ENCODE results near the gene BMP4.

- TF ChIP-seq, protein P1, sequence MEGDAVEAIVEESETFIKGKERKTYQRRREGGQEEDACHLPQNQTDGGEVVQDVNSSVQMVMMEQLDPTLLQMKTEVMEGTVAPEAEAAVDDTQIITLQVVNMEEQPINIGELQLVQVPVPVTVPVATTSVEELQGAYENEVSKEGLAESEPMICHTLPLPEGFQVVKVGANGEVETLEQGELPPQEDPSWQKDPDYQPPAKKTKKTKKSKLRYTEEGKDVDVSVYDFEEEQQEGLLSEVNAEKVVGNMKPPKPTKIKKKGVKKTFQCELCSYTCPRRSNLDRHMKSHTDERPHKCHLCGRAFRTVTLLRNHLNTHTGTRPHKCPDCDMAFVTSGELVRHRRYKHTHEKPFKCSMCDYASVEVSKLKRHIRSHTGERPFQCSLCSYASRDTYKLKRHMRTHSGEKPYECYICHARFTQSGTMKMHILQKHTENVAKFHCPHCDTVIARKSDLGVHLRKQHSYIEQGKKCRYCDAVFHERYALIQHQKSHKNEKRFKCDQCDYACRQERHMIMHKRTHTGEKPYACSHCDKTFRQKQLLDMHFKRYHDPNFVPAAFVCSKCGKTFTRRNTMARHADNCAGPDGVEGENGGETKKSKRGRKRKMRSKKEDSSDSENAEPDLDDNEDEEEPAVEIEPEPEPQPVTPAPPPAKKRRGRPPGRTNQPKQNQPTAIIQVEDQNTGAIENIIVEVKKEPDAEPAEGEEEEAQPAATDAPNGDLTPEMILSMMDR (IDR thresholded peaks at IDR 0.05 in 8 of 11, conservative IDR thresholded peaks at IDR 0.05 in 3 of 11): no peak
- no peak for TF ChIP-seq POLR2A (IDR thresholded peaks at IDR 0.05)
Measured at GRCh38 chr14:53942970-53943750, 13.5 kb downstream of the BMP4 start.
